DMS53 treated with DMSO at 0.1 percent for 48 hours (cell line): Measurements from ENCODE around the gene UCK1.

ENCODE experiments used
- DNase-seq: peaks from one replicate; lab custom pipeline; 2025; ENCODE audit not compliant: unreplicated experiment; lab: John Stamatoyannopoulos, UW

UCK1 gene

DNA sequence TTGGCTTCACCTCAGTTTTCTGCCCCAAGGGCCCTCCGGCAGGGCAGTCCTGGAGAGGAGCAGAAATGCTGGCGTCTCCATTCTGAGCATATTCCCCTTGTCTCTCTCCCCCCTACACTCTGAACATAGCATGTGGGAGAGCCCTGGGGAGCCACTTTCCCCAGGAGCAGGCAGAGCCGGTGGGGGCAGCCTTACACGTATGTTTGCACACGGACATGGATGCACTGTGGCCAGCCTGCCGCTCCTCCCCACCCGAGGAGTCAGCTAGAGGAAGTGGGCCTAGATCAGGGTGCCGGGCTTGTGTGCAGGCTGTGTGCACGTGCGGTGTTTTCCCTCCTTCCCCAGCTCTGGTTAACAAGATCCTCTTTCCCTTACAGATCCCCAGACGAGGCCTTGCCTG is 53.7 kb downstream of the UCK1 start:
- DNase-seq: no peak

- no peak for DNase-seq
Measured at GRCh38 chr9:131476777-131477345, 54.2 kb downstream of the UCK1 start.

DNA sequence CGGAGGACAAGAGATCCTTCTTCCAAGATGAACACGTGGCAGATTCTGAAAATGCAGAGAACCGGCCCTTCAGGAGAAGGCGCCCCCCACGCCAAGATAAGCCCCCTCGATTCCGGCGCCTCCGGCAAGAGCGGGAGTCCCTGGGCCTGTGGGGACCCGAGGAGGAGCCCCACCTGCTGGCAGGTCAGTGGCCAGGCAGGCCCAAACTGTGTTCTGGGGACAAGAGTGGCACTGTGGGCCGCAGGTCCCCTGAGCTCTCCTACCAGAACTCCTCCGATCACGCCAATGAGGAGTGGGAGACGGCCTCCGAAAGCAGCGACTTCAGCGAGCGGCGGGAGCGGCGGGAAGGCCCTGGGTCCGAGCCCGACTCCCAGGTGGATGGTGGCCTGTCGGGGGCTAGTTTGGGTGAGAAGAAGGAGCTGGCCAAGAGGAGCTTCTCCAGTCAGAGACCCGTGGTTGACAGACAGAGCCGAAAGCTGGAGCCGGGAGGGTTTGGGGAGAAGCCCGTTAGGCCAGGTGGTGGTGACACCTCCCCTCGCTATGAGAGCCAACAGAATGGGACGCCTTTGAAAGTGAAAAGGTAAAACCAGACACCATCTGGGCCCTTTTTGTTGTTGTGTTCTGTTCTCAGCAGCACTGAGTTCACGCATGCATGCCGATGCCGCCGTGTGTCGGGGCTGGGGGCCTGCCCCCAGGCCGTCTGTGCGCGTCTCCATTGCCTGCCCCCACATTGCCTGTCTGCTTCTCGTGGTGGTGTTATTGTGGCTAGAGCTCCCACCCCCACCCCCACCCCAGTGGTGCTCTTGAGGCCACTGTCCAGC is 54.9 kb downstream of the UCK1 start:
- no peak for DNase-seq

DNA sequence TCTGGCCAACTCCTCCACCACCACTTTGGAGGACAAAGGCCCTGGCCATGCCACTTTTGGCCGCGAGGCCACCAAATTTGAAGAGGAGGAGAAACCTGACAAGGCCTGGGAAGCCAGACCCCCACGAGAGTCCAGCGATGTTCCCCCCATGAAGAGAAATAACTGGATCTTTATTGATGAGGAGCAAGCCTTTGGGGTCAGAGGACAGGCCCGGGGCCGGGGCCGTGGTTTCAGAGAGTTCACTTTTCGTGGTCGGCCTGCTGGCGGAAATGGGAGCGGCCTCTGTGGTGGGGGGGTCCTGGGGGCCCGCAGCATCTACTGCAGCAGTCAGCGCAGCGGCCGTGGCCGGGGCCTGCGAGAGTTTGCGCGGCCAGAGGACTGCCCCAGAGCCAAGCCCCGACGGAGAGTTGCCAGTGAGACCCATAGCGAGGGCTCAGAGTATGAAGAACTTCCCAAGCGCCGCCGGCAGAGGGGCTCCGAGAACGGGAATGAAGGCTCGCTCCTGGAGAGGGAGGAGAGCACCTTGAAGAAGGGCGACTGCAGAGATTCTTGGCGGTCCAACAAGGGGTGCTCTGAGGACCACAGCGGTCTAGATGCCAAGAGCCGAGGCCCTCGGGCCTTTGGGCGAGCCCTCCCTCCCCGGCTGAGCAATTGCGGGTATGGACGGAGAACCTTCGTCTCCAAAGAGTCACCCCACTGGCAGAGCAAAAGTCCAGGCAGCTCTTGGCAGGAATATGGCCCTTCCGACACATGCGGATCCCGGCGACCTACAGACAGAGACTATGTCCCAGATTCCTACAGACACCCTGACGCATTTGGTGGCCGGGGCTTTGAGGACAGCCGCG is 55.7 kb downstream of the UCK1 start:
- no peak for DNase-seq

DNA sequence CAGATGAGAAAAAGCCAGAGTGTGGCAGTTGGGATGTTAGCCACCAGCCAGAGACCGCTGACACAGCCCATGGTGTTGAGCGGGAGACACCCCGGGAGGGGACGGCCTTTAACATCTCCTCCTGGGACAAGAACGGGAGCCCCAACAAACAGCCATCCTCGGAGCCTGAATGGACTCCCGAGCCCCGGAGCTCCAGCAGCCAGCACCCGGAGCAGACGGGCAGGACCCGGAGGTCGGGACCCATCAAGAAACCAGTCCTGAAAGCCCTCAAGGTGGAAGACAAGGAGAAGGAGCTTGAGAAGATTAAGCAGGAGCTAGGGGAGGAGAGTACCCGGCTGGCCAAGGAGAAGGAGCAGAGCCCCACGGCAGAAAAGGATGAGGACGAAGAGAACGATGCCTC is 56.4 kb downstream of the UCK1 start:
- DNase-seq: no peak

GRCh38 chr9:131473891-131474290 is 57.2 kb downstream of the UCK1 start:
- DNase-seq: no peak
